ENCODE results near the gene CCL22. TPM values are rescaled to one million over a fixed set of nuclear protein-coding genes. Genes with fewer than 3 reads are reported as not detected.

Gene CCL22
- total RNA-seq, 1 experiment from 2014 or later, result 0.68 TPM

- DNase-seq, result no peak
- no peak for TF ChIP-seq CTCF (IDR thresholded peaks at IDR 0.05; ENCODE audit: insufficient read depth in 1 of 2, low read depth in 1 of 2, low read length in 1 of 2, severe bottlenecking in 1 of 2, unreplicated experiment in 1 of 2)
- CTCF ChIA-PET, result no interaction called here
Measured at GRCh38 chr16:57413301-57413730, 54.7 kb downstream of the CCL22 start.

GRCh38 chr16:57413733-57414132 is 55.1 kb downstream of the CCL22 start:
- H3K9me3 ChIP-seq, result no peaks in the 10 kb centered on the region
- DNase-seq, result no peak
- no peak overlapping the region for H3K27ac Mint-ChIP-seq (ENCODE audit: unreplicated experiment)
- TF ChIP-seq CTCF (IDR thresholded peaks at IDR 0.05; ENCODE audit: insufficient read depth in 1 of 2, low read depth in 1 of 2, low read length in 1 of 2, severe bottlenecking in 1 of 2, unreplicated experiment in 1 of 2), result no peak
- H3K4me3 Mint-ChIP-seq (ENCODE audit: unreplicated experiment), result no peak overlapping the region
- peaks cover 29% of the 10 kb centered on the region for H3K4me1 ChIP-seq
- no peaks in the 10 kb centered on the region for H3K9me3 Mint-ChIP-seq (ENCODE audit: unreplicated experiment)
- intact Hi-C loops (cut with micrococcal nuclease; ENCODE audit: unreplicated experiment), result no loop called here
- ChIA-PET CTCF (no interaction called here), POLR2A (no interaction called here)
- H3K27me3 Mint-ChIP-seq (ENCODE audit: insufficient read depth, unreplicated experiment), result no peaks in the 10 kb centered on the region
- no peak overlapping the region for H3K4me3 ChIP-seq (ENCODE audit: low read depth, low read length)
- H3K36me3 ChIP-seq (ENCODE audit: control insufficient read depth, insufficient read depth, low read length), result no peaks in the 10 kb centered on the region
- H3K4me1 Mint-ChIP-seq (ENCODE audit: low read depth, unreplicated experiment), result peaks cover 24% of the 10 kb centered on the region
- peaks cover 5% of the 10 kb centered on the region for H3K36me3 Mint-ChIP-seq (ENCODE audit: insufficient read depth, unreplicated experiment)
- no peaks in the 10 kb centered on the region for H3K27me3 ChIP-seq (replicated peaks; ENCODE audit: control insufficient read depth, insufficient read depth, low read length)
- no TSS peak for BruUV-seq (replicated peaks)

More at GRCh38 chr16:57413301-57413730, 54.7 kb downstream of the CCL22 start:
- Mint-ChIP-seq H3K4me3 (ENCODE audit: unreplicated experiment) (no peak overlapping the region), H3K9me3 (ENCODE audit: unreplicated experiment) (no peaks in the 10 kb centered on the region), H3K36me3 (ENCODE audit: insufficient read depth, unreplicated experiment) (peaks cover 5% of the 10 kb centered on the region), H3K27ac (ENCODE audit: unreplicated experiment) (no peak overlapping the region), H3K4me1 (ENCODE audit: low read depth, unreplicated experiment) (peaks cover 20% of the 10 kb centered on the region), H3K27me3 (ENCODE audit: insufficient read depth, unreplicated experiment) (no peaks in the 10 kb centered on the region)
- POLR2A ChIA-PET, result no interaction called here
- Histone ChIP-seq H3K27me3 (replicated peaks; ENCODE audit: control insufficient read depth, insufficient read depth, low read length) (no peaks in the 10 kb centered on the region), H3K36me3 (ENCODE audit: control insufficient read depth, insufficient read depth, low read length) (no peaks in the 10 kb centered on the region), H3K9me3 (no peaks in the 10 kb centered on the region), H3K4me3 (ENCODE audit: low read depth, low read length) (no peak overlapping the region), H3K4me1 (peaks cover 26% of the 10 kb centered on the region)
- no TSS peak for BruUV-seq (replicated peaks)
- intact Hi-C loops (cut with micrococcal nuclease; ENCODE audit: unreplicated experiment), result no loop called here

Other genes with a start within 250 kb of the CCL22 start
- gene PSME3IP1, start 172.7 kb upstream of the CCL22 start, total RNA-seq (2022), result 141 and 143 TPM in 2 replicates
- 56.7 and 57.7 TPM in 2 replicates for gene RSPRY1, start 172.5 kb upstream of the CCL22 start, total RNA-seq (2022)
- 38.5 and 47.6 TPM in 2 replicates for gene ARL2BP, start 113.5 kb upstream of the CCL22 start, total RNA-seq (2022)
- 53.0 and 54.0 TPM in 2 replicates for gene PLLP, start 74.1 kb upstream of the CCL22 start, total RNA-seq (2022)
- 0.16 TPM in 1 of 2 replicates, not detected in the other for gene CX3CL1, start 13.7 kb downstream of the CCL22 start, total RNA-seq (2022)
- gene CCL17, start 46.0 kb downstream of the CCL22 start, total RNA-seq (2022), result not detected in 2 replicates
- 98.3 and 103 TPM in 2 replicates for gene CIAPIN1, start 88.6 kb downstream of the CCL22 start, total RNA-seq (2022)
- gene COQ9, start 88.7 kb downstream of the CCL22 start, total RNA-seq (2022), result 50.9 and 54.2 TPM in 2 replicates
- 100 and 102 TPM in 2 replicates for gene POLR2C, start 103.9 kb downstream of the CCL22 start, total RNA-seq (2022)
- gene DOK4, start 127.7 kb downstream of the CCL22 start, total RNA-seq (2022), result 111 and 122 TPM in 2 replicates
- 9.1 and 11.8 TPM in 2 replicates for gene CCDC102A, start 177.8 kb downstream of the CCL22 start, total RNA-seq (2022)
- gene ADGRG5, start 183.9 kb downstream of the CCL22 start, total RNA-seq (2022), result 4.6 and 5.2 TPM in 2 replicates